ENCODE data around the gene TTC28. TPM values are rescaled to one million over a fixed set of nuclear protein-coding genes. Genes with fewer than 3 reads are reported as not detected.

TTC28 gene
- total and polyA plus RNA-seq, 2 donors (not counting 3 experiments of a cell fraction or from before 2014, with no cell fraction given), result 16.5 to 51.1 TPM

DNA sequence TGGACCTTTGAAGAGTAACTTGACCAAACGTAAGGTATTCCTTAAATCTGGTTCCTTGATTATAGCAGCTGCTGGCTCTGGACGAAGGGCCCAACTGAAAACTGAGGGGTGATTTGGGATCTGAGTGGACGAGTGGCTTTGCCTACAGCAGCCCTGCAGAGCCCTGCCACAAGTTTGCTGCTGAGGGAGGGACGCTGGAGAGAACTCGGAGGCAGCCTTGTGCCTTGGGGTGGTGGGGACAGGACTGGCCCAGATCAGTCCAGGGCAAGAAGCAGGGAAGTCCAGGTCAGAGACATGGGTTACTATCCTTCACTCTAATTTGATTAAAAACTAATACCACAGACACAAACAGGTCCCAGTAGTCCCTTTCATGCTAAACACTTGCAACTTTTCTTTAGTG is 671.0 kb downstream of the TTC28 start:
- Histone ChIP-seq H3K9me1 (replicated peaks; ENCODE audit: control insufficient read depth, extremely low read depth, insufficient read depth, low read length) (no peaks in the 10 kb centered on the region), H3K36me3 (ENCODE audit: control insufficient read depth in 2 of 2, extremely low read depth in 1 of 2, insufficient read depth in 2 of 2, low read length in 2 of 2) (peaks cover 0 to 9% of the 10 kb centered on the region in 2 experiments), H3K27me3 (ENCODE audit: control insufficient read depth in 2 of 2, insufficient read depth in 2 of 2, low read length in 2 of 2) (no peaks in the 10 kb centered on the region), H3K4me3 (replicated peaks in 1 of 3; ENCODE audit: insufficient read depth in 1 of 3, low read depth in 1 of 3, low read length in 3 of 3) (no peak overlapping the region), H3K4me1 (ENCODE audit: control insufficient read depth, extremely low read depth, insufficient read depth, low read length) (no peaks in the 10 kb centered on the region), H3K9ac (replicated peaks; ENCODE audit: extremely low read depth, insufficient read depth, low read length) (no peak overlapping the region), H4K20me1 (replicated peaks; ENCODE audit: control insufficient read depth, extremely low read depth, insufficient read depth, low read length) (no peaks in the 10 kb centered on the region), H2AFZ (ENCODE audit: low read depth, low read length) (no peak overlapping the region), H3K27ac (ENCODE audit: insufficient read depth, low read depth, low read length) (no peak overlapping the region), H3K79me2 (ENCODE audit: control insufficient read depth, insufficient read depth, low read length) (no peaks in the 10 kb centered on the region), H3K4me2 (ENCODE audit: insufficient read depth, low read length) (no peak overlapping the region), H3K9me3 (replicated peaks; ENCODE audit: control insufficient read depth, insufficient read depth, low read length) (no peaks in the 10 kb centered on the region)
- no TSS peak for BruUV-seq (replicated peaks)
- intact Hi-C loops (cut with micrococcal nuclease), result loop anchor here (1.0 to 10.0 kb wide), 6 partner anchors 89 to 1252 kb away; partner anchors contain the start of genes MN1 and PITPNB
- FAIRE-seq, result no peak
- DNase-seq (ENCODE audit: low read depth, low spot score), result no peak
- dilution Hi-C loops (cut with MboI; ENCODE audit: extremely low pct_ligation_motif_present, low sequenced_read_pairs), result no loop called here
- ChIA-PET POLR2A (no interaction called here), CTCF (interaction anchor here (0.6 to 5.9 kb wide), 14 partner anchors 9 to 1252 kb away, joined by 3 to 68 read pairs (median 4); partner anchors contain the start of gene PITPNB)
- TF ChIP-seq, protein P1, sequence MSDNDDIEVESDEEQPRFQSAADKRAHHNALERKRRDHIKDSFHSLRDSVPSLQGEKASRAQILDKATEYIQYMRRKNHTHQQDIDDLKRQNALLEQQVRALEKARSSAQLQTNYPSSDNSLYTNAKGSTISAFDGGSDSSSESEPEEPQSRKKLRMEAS (IDR thresholded peaks at IDR 0.05; ENCODE audit: insufficient read depth, insufficient read length), result no peak
- no peak for TF ChIP-seq POLR2AphosphoS5 (IDR thresholded peaks at IDR 0.05; ENCODE audit: insufficient read depth, low read depth, low read length)
- TF ChIP-seq FOS (IDR thresholded peaks at IDR 0.05; ENCODE audit: borderline replicate concordance, insufficient read depth, low read length), result no peak
- TF ChIP-seq, protein P2, sequence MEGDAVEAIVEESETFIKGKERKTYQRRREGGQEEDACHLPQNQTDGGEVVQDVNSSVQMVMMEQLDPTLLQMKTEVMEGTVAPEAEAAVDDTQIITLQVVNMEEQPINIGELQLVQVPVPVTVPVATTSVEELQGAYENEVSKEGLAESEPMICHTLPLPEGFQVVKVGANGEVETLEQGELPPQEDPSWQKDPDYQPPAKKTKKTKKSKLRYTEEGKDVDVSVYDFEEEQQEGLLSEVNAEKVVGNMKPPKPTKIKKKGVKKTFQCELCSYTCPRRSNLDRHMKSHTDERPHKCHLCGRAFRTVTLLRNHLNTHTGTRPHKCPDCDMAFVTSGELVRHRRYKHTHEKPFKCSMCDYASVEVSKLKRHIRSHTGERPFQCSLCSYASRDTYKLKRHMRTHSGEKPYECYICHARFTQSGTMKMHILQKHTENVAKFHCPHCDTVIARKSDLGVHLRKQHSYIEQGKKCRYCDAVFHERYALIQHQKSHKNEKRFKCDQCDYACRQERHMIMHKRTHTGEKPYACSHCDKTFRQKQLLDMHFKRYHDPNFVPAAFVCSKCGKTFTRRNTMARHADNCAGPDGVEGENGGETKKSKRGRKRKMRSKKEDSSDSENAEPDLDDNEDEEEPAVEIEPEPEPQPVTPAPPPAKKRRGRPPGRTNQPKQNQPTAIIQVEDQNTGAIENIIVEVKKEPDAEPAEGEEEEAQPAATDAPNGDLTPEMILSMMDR (IDR thresholded peaks at IDR 0.05; ENCODE audit: extremely low read depth in 1 of 2, insufficient read depth in 1 of 2, low read depth in 1 of 2, low read length in 2 of 2), result no peak
- TF ChIP-seq EZH2 (IDR thresholded peaks at IDR 0.05; ENCODE audit: borderline replicate concordance, low read depth, low read length, severe bottlenecking), result no peak
- TF ChIP-seq GATA2 (IDR thresholded peaks at IDR 0.05; ENCODE audit: insufficient read depth, insufficient read length, low read depth, low read length), result no peak
- no peak for TF ChIP-seq MYC (IDR thresholded peaks at IDR 0.05; ENCODE audit: low read depth, low read length)
- TF ChIP-seq JUN (IDR thresholded peaks at IDR 0.05; ENCODE audit: borderline replicate concordance, insufficient read depth, insufficient read length, low read depth), result no peak
- TF ChIP-seq POLR2A (IDR thresholded peaks at IDR 0.05; ENCODE audit: low read depth, low read length), result no peak

Measured in endothelial cell of umbilical vein (primary cell).